HL-60 (cell line): ENCODE results near the gene SVEP1.

ENCODE experiments used
- DNase-seq, 2 experiments: peaks; one replicate each; pipeline ENCODE4 v3.0.0-alpha.2; 2010 to 2020; ENCODE audit warnings: low read depth in 1 of 2, low spot score in 1 of 2
- H3K27ac ChIP-seq: fragments of 250-450 bp; sonication (Bioruptor Pico); replicated peaks from 2 replicates; pipeline ENCODE4 v1.5.1; 2020; ENCODE audit warnings: mild to moderate bottlenecking, moderate library complexity
- H3K27me3 ChIP-seq: fragments of 250-450 bp; sonication (Bioruptor Pico); 2 replicates; pipeline ENCODE4 v1.5.1; 2021; ENCODE audit warnings: mild to moderate bottlenecking, moderate library complexity; ENCODE audit not compliant: insufficient read depth, poor library complexity, severe bottlenecking
- H3K4me3 ChIP-seq: replicated peaks from 2 replicates; pipeline ENCODE4 v1.5.1; 2011; ENCODE audit warnings: mild to moderate bottlenecking, control low read depth, low read length; ENCODE audit not compliant: insufficient read depth
- GABPA ChIP-seq: IDR thresholded peaks from 2 replicates; pipeline ENCODE4 v1.6.1; 2012; ENCODE audit warnings: low read depth
- POLR2AphosphoS5 ChIP-seq: IDR thresholded peaks from 2 replicates; pipeline ENCODE4 v1.6.1; 2012; ENCODE audit warnings: low read depth
- SPI1 ChIP-seq: IDR thresholded peaks from 2 replicates; pipeline ENCODE4 v1.6.1; 2012; ENCODE audit warnings: low read depth, mild to moderate bottlenecking, borderline replicate concordance
- TF ChIP-seq, protein P1 (sequence below): IDR thresholded peaks from 2 replicates; pipeline ENCODE4 v1.6.1; 2012; ENCODE audit warnings: low read depth; ENCODE audit not compliant: insufficient replicate concordance
- TF ChIP-seq, protein P2 (sequence below): IDR thresholded peaks from one replicate; pipeline ENCODE4 v1.5.1; 2011; ENCODE audit warnings: low read length, control low read depth, inconsistent platforms; ENCODE audit not compliant: insufficient read depth

SVEP1 gene

DNA sequence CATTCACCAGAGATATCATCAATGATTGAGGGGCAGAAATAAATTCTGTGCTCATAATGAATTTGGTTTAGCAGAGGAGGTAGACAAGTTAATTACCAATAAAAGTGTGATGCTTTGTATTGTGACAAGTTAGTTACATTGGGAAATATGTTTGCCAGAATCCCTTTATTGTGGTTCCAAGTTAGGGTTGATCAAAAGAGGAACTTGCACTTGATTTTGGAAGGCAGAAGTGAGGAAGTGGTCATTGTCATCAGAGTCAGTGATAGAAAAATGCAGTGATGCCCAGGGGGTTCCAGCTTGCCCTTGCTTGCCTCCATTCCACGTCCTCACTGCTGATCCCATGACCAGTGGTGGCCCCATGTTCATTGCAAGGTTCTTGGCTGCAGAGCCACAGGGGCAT, 69.7 kb downstream of the SVEP1 start:
- Histone ChIP-seq H3K27ac (no peak overlapping the region), H3K4me3 (no peak overlapping the region), H3K27me3 (no peaks in the 10 kb centered on the region)
- peak in 1 of 2 experiments; percentile 25 for DNase-seq
- TF ChIP-seq SPI1: peak; percentile 95
- TF ChIP-seq, protein P1, sequence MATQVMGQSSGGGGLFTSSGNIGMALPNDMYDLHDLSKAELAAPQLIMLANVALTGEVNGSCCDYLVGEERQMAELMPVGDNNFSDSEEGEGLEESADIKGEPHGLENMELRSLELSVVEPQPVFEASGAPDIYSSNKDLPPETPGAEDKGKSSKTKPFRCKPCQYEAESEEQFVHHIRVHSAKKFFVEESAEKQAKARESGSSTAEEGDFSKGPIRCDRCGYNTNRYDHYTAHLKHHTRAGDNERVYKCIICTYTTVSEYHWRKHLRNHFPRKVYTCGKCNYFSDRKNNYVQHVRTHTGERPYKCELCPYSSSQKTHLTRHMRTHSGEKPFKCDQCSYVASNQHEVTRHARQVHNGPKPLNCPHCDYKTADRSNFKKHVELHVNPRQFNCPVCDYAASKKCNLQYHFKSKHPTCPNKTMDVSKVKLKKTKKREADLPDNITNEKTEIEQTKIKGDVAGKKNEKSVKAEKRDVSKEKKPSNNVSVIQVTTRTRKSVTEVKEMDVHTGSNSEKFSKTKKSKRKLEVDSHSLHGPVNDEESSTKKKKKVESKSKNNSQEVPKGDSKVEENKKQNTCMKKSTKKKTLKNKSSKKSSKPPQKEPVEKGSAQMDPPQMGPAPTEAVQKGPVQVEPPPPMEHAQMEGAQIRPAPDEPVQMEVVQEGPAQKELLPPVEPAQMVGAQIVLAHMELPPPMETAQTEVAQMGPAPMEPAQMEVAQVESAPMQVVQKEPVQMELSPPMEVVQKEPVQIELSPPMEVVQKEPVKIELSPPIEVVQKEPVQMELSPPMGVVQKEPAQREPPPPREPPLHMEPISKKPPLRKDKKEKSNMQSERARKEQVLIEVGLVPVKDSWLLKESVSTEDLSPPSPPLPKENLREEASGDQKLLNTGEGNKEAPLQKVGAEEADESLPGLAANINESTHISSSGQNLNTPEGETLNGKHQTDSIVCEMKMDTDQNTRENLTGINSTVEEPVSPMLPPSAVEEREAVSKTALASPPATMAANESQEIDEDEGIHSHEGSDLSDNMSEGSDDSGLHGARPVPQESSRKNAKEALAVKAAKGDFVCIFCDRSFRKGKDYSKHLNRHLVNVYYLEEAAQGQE: no peak

DNA sequence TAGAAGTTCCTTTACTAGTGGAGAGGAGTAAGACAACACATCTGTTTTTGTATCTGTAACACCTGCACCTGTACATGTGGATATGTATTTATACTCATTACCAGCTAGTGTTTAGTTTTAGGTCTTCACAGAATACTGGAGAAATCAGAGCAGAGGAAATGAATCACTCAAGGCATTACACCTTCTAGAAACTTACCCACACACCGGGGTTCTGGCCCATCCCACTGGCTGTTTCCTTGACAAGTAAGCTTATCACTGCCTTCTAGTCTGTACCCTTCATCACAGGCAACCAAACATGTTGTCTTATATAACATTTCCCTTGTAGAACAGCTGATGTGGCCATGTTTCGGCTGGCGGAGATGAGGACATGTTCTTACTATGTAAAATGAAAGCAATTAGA, 76.7 kb downstream of the SVEP1 start:
- Histone ChIP-seq H3K4me3 (no peak overlapping the region), H3K27ac (no peak overlapping the region), H3K27me3 (no peaks in the 10 kb centered on the region)
- TF ChIP-seq, protein P1: no peak
- TF ChIP-seq, protein P2, sequence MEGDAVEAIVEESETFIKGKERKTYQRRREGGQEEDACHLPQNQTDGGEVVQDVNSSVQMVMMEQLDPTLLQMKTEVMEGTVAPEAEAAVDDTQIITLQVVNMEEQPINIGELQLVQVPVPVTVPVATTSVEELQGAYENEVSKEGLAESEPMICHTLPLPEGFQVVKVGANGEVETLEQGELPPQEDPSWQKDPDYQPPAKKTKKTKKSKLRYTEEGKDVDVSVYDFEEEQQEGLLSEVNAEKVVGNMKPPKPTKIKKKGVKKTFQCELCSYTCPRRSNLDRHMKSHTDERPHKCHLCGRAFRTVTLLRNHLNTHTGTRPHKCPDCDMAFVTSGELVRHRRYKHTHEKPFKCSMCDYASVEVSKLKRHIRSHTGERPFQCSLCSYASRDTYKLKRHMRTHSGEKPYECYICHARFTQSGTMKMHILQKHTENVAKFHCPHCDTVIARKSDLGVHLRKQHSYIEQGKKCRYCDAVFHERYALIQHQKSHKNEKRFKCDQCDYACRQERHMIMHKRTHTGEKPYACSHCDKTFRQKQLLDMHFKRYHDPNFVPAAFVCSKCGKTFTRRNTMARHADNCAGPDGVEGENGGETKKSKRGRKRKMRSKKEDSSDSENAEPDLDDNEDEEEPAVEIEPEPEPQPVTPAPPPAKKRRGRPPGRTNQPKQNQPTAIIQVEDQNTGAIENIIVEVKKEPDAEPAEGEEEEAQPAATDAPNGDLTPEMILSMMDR: no peak
- TF ChIP-seq SPI1: no peak
- no peak for TF ChIP-seq POLR2AphosphoS5
- DNase-seq: no peak

DNA sequence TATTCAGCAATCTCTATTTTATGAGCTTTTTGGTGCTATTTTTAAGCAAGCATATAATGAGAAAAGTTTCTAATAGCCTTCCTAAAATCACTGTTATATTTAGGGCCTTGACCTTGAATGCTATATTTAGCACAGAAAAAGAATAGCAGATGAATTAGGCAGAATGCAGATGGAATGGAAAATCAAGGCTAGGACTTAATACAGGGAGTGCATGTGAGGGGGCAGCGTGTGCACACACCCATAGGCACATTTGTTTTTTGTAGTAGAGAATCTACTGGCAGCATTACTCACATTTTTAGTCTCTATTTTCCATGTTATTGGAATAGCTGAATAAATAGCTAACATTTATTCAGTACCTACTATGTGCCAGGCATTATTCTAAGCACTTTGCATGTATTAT, 79.9 kb downstream of the SVEP1 start:
- Histone ChIP-seq H3K4me3 (no peak overlapping the region), H3K27me3 (no peaks in the 10 kb centered on the region), H3K27ac (no peak overlapping the region)
- no peak for DNase-seq
- TF ChIP-seq GABPA: no peak
- no peak for TF ChIP-seq SPI1
- TF ChIP-seq, protein P2: no peak

DNA sequence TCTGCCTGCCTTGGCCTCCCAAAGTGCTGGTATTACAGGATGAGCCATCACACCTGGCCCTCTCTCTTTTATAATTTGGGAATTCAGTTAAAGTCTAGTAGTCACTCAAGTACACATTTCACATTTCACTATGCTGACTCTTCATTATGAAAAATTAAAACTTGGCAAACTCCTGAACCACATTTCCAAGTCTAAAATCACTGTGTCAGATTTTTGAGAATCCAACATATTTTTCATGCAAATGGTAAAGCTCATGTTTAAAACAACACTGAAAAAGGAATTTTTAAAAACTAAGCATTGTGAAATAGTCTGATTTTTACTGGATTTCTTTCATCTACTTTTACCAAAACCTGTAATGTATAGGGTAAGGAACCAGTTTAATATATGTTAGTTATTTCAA, 92.3 kb downstream of the SVEP1 start:
- H3K27ac ChIP-seq: no peak overlapping the region
- H3K27me3 ChIP-seq: peaks cover 5% of the 10 kb centered on the region
- TF ChIP-seq, protein P1: no peak
- TF ChIP-seq SPI1 (no peak), GABPA (no peak), POLR2AphosphoS5 (no peak)
- TF ChIP-seq, protein P2: no peak
- no peak for DNase-seq
- H3K4me3 ChIP-seq: no peak overlapping the region
